ENCODE data around the gene CSGALNACT2. TPM values are rescaled to one million over a fixed set of nuclear protein-coding genes. Genes with fewer than 3 reads are reported as not detected.

The CSGALNACT2 gene
- total RNA-seq, 4 donors from 2014 or later: 14.4 to 24.1 (median 20.0) TPM

- no peak for DNase-seq
- no peak overlapping the region for H3K4me3 ChIP-seq (replicated peaks in 1 of 3)
- no peaks in the 10 kb centered on the region for H3K9me3 ChIP-seq
- TF ChIP-seq CTCF (IDR thresholded peaks at IDR 0.05): no peak
- no peaks in the 10 kb centered on the region for H3K4me1 ChIP-seq
- intact Hi-C loops (cut with DNase I): no loop called here
- 85 to 86% methylated on average over 19 of the region's 19 CpGs for WGBS, 2 donors
- no peaks in the 10 kb centered on the region for H3K36me3 ChIP-seq
- no peaks in the 10 kb centered on the region for H3K27me3 ChIP-seq
- no peak overlapping the region for H3K27ac ChIP-seq
Observed at GRCh38 chr10:43120116-43120928, 17.9 kb upstream of the CSGALNACT2 start.

GRCh38 chr10:43120929-43121314 is 17.3 kb upstream of the CSGALNACT2 start:
- H3K4me3 ChIP-seq (replicated peaks in 1 of 3): no peak overlapping the region
- H3K4me1 ChIP-seq: no peaks in the 10 kb centered on the region
- H3K27ac ChIP-seq: no peak overlapping the region
- DNase-seq: no peak
- no peaks in the 10 kb centered on the region for H3K9me3 ChIP-seq
- intact Hi-C loops (cut with DNase I): no loop called here
- H3K36me3 ChIP-seq: no peaks in the 10 kb centered on the region
- no peaks in the 10 kb centered on the region for H3K27me3 ChIP-seq
- 62 to 69% methylated on average over 3 of the region's 3 CpGs for WGBS, 2 donors
- TF ChIP-seq CTCF (IDR thresholded peaks at IDR 0.05) (no peak), POLR2A (IDR thresholded peaks at IDR 0.05) (no peak)

- no peaks in the 10 kb centered on the region for H3K4me1 ChIP-seq
- H3K4me3 ChIP-seq (replicated peaks in 1 of 3): no peak overlapping the region
- no peaks in the 10 kb centered on the region for H3K36me3 ChIP-seq
- H3K9me3 ChIP-seq: no peaks in the 10 kb centered on the region
- intact Hi-C loops (cut with DNase I): no loop called here
- H3K27ac ChIP-seq: no peak overlapping the region
- WGBS, 2 donors: 83 to 100% methylated on average over 1 of the region's 1 CpG
- no peak for TF ChIP-seq CTCF (IDR thresholded peaks at IDR 0.05)
- TF ChIP-seq POLR2A (IDR thresholded peaks at IDR 0.05): no peak
- no peaks in the 10 kb centered on the region for H3K27me3 ChIP-seq
- DNase-seq: no peak
Observed at GRCh38 chr10:43121444-43121843, 16.8 kb upstream of the CSGALNACT2 start.

- WGBS, 2 donors: 97 to 100% methylated on average over 2 to 4 of the region's 4 CpGs
- H3K27me3 ChIP-seq: no peaks in the 10 kb centered on the region
- no peak overlapping the region for H3K27ac ChIP-seq
- no peaks in the 10 kb centered on the region for H3K4me1 ChIP-seq
- no peaks in the 10 kb centered on the region for H3K36me3 ChIP-seq
- H3K9me3 ChIP-seq: no peaks in the 10 kb centered on the region
- DNase-seq: no peak
- TF ChIP-seq POLR2A (IDR thresholded peaks at IDR 0.05) (no peak), CTCF (IDR thresholded peaks at IDR 0.05) (no peak)
- intact Hi-C loops (cut with DNase I): no loop called here
- no peak overlapping the region for H3K4me3 ChIP-seq (replicated peaks in 1 of 3)
Observed at GRCh38 chr10:43122096-43122495, 16.1 kb upstream of the CSGALNACT2 start.

- TF ChIP-seq CTCF (IDR thresholded peaks at IDR 0.05) (no peak), POLR2A (IDR thresholded peaks at IDR 0.05) (no peak)
- H3K27ac ChIP-seq: no peak overlapping the region
- no peaks in the 10 kb centered on the region for H3K27me3 ChIP-seq
- intact Hi-C loops (cut with DNase I): no loop called here
- no peaks in the 10 kb centered on the region for H3K4me1 ChIP-seq
- 91 to 94% methylated on average over 7 of the region's 7 CpGs for WGBS, 2 donors
- H3K4me3 ChIP-seq (replicated peaks in 1 of 3): no peak overlapping the region
- no peaks in the 10 kb centered on the region for H3K36me3 ChIP-seq
- no peak for DNase-seq
- no peaks in the 10 kb centered on the region for H3K9me3 ChIP-seq
Observed at GRCh38 chr10:43122826-43123225, 15.4 kb upstream of the CSGALNACT2 start.

Data from thyroid gland (tissue), 4 donors.